Osteocyte (in vitro differentiated cells): ENCODE results near the gene CLEC2D. TPM values are rescaled to one million over a fixed set of nuclear protein-coding genes. Genes with fewer than 3 reads are reported as not detected.

ENCODE experiments used
- DNase-seq: peaks from one replicate; pipeline ENCODE4 v3.0.0; 2021; ENCODE audit warnings: mixed read lengths; ENCODE audit not compliant: unreplicated experiment; ENCODE audit errors: extremely low spot score
- H3K27ac Mint-ChIP-seq: one replicate; pipeline ENCODE4 v1.8.0; 2021; ENCODE audit warnings: mild to moderate bottlenecking, mixed read lengths; ENCODE audit not compliant: unreplicated experiment
- H3K27me3 Mint-ChIP-seq: one replicate; pipeline ENCODE4 v1.8.0; 2021; ENCODE audit warnings: mixed read lengths; ENCODE audit not compliant: unreplicated experiment
- H3K36me3 Mint-ChIP-seq: one replicate; pipeline ENCODE4 v1.8.0; 2021; ENCODE audit warnings: mixed read lengths; ENCODE audit not compliant: unreplicated experiment
- H3K4me1 Mint-ChIP-seq: one replicate; pipeline ENCODE4 v1.8.0; 2021; ENCODE audit warnings: mixed read lengths; ENCODE audit not compliant: unreplicated experiment
- H3K4me3 Mint-ChIP-seq: one replicate; pipeline ENCODE4 v1.8.0; 2021; ENCODE audit warnings: mild to moderate bottlenecking, moderate library complexity, mixed read lengths; ENCODE audit not compliant: unreplicated experiment
- H3K9me3 Mint-ChIP-seq: one replicate; pipeline ENCODE4 v1.8.0; 2021; ENCODE audit warnings: mixed read lengths; ENCODE audit not compliant: unreplicated experiment
- total RNA-seq: library from RNA; stranded (reverse); gene quantifications from 2 replicates; pipeline ENCODE4 v1.2.1, GENCODE V29; 2021
- TF ChIP-seq, protein P1 (sequence below): fragments of 200-600 bp; sonication (generic); IDR thresholded peaks from 2 replicates; pipeline ENCODE4 v1.5.0; 2021; ENCODE audit warnings: antibody characterized with exemption, mild to moderate bottlenecking, moderate library complexity

Gene CLEC2D
- total RNA-seq, 1 donor from 2014 or later: 7.4 TPM

DNA sequence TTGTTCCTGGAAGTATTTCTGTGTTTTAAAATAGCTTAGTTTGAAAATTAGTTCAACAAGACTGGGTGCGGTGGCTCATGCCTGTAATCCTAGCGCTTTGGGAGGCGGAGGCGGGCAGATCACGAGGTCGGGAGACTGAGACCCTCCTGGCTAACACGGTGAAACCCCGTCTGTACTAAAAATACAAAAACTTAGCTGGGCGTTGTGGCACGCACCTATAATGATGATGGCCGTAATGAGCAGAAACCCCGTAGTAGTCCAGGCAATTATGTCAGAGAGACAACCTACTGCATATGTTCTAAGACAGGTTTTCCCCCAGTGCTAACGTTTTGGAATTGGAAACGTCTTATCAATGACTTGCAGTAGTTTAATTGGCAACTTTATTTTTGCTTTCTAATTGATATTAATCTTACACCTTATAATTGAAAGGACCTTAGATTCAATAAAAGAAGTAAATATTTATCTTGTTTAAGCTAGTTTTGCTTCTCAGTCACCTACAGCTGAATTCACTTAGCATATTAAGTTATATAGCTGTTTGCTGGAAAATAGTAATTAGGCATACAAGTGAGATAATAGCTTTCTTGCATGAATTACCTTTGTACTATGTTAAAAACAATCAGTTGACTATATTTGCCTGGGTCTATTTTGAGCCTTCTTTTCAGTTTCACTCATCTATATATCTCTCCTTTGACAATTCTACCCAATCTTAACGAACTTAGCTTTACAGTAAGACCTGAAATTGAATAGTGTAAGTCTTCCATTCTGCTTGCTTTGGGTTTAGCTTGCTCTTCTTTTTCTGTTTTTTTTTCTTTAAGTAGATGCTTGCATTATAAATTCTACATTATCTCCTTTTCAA lies 47.8 kb downstream of the CLEC2D start:
- Mint-ChIP-seq H3K9me3 (no peaks in the 10 kb centered on the region), H3K36me3 (no peaks in the 10 kb centered on the region), H3K27me3 (peaks cover 19% of the 10 kb centered on the region), H3K4me3 (no peak overlapping the region), H3K4me1 (no peaks in the 10 kb centered on the region), H3K27ac (no peak overlapping the region)
- TF ChIP-seq, protein P1, sequence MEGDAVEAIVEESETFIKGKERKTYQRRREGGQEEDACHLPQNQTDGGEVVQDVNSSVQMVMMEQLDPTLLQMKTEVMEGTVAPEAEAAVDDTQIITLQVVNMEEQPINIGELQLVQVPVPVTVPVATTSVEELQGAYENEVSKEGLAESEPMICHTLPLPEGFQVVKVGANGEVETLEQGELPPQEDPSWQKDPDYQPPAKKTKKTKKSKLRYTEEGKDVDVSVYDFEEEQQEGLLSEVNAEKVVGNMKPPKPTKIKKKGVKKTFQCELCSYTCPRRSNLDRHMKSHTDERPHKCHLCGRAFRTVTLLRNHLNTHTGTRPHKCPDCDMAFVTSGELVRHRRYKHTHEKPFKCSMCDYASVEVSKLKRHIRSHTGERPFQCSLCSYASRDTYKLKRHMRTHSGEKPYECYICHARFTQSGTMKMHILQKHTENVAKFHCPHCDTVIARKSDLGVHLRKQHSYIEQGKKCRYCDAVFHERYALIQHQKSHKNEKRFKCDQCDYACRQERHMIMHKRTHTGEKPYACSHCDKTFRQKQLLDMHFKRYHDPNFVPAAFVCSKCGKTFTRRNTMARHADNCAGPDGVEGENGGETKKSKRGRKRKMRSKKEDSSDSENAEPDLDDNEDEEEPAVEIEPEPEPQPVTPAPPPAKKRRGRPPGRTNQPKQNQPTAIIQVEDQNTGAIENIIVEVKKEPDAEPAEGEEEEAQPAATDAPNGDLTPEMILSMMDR: no peak
- DNase-seq: no peak

DNA sequence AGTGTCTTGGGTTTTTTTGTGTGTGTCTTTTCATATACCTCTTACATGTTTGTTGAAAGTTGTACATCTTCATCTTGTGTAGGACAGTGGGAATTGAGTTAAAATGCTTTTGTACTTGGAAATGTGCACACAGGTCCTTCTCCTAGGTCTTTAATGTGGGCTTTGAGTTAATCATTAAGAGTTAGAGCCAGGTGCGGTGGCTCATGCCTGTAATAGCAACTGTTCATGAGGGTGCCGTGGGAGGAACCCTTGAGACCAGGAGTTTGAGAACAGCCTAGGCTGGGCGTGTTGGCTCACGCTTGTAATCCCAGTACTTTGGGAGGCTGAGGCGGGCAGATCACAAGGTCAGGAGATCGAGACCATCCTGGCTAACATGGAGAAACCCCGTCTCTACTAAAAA lies 49.5 kb downstream of the CLEC2D start:
- H3K4me1 Mint-ChIP-seq: no peaks in the 10 kb centered on the region

DNA sequence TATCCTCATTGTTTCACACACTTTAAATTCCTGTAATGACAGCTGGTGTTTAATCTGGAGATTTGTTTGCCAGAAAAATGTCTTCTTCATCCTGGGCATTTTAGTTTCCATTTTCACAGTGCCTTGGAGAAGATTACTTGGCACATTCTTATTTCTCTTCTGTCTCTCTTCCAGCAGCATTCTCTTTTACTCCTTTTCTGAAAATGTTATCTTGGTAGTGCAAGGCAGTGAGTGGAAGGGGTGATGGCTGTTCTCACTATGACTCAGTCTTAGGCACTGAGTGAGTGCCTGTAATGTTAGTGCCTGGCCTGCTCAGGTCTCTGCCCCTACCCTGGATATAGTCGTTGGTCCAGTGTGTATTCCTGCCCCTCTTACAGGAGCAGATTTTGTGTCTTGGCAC lies 50.3 kb downstream of the CLEC2D start:
- no peak overlapping the region for H3K27ac Mint-ChIP-seq
- no peaks in the 10 kb centered on the region for H3K36me3 Mint-ChIP-seq
- no peak for DNase-seq
- no peak overlapping the region for H3K4me3 Mint-ChIP-seq
- no peaks in the 10 kb centered on the region for H3K4me1 Mint-ChIP-seq
- peaks cover 35% of the 10 kb centered on the region for H3K27me3 Mint-ChIP-seq
- H3K9me3 Mint-ChIP-seq: no peaks in the 10 kb centered on the region
- TF ChIP-seq, protein P1: no peak

More for the DNA sequence above, 49.5 kb downstream of the CLEC2D start:
- no peak for DNase-seq
- no peaks in the 10 kb centered on the region for H3K9me3 Mint-ChIP-seq
- peaks cover 29% of the 10 kb centered on the region for H3K27me3 Mint-ChIP-seq
- TF ChIP-seq, protein P1: no peak
- no peaks in the 10 kb centered on the region for H3K36me3 Mint-ChIP-seq
- H3K27ac Mint-ChIP-seq: no peak overlapping the region
- H3K4me3 Mint-ChIP-seq: no peak overlapping the region

DNA sequence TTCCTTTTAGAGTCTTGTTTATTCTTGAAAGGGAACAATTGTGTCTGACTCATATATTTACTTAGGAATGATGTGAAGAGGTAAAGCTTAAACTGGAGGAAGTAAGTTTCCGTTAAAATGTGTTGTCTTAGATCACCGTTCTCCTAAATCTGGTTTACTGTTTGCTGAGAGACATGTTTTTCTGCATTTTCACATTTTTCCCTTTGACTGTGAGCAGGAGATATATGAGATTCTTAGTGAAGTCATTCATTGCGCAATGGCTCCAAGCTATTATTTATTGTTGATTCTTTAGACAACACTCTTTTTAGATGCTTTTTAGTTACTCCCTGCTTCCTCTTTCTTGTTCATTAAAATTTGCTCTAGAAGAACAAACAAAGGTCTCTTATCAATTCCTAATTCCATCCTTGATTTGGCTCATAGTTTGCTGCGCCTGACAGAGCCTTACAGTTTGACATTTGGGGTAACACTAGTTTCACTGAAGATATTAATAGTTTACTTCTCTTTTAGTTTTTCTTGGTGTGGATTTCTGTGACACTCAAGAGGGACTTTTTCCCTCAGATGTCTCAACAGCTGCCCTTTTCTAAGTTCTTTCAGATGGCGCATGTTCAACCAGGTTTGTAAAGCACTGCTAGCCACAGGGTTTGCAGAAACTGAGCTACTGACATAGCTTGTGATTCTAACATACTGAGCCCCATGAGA lies 52.0 kb downstream of the CLEC2D start:
- no peaks in the 10 kb centered on the region for H3K4me1 Mint-ChIP-seq
- H3K27me3 Mint-ChIP-seq: peaks cover 32% of the 10 kb centered on the region
- H3K27ac Mint-ChIP-seq: no peak overlapping the region
- no peak overlapping the region for H3K4me3 Mint-ChIP-seq
- no peaks in the 10 kb centered on the region for H3K9me3 Mint-ChIP-seq
- no peaks in the 10 kb centered on the region for H3K36me3 Mint-ChIP-seq
- TF ChIP-seq, protein P1: no peak
- DNase-seq: no peak

DNA sequence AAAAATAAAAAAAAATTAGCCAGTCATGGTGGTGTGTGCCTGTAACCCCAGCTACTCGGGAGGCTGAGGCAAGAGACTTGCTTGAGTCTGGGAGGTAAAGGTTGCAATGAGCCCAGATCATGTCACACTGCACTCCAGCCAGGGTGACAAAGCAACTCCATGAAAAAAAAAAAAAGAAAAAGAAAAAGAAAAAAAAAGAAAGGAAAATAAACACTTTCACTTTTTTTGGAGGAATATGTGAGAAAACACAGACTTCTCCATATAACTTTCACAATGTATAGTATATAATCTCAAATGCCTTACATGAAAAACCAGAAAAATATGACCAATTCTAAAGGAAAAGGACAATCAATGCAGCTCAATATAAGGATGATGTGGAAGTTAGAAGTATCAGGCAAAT lies 54.5 kb downstream of the CLEC2D start:
- Mint-ChIP-seq H3K9me3 (no peaks in the 10 kb centered on the region), H3K4me1 (no peaks in the 10 kb centered on the region), H3K27me3 (peaks cover 39% of the 10 kb centered on the region), H3K36me3 (no peaks in the 10 kb centered on the region), H3K27ac (no peak overlapping the region), H3K4me3 (no peak overlapping the region)
- TF ChIP-seq, protein P1: no peak
- no peak for DNase-seq
